HCT116 (cell line): Measurements from ENCODE around the gene KDM3B. TPM values are rescaled to one million over a fixed set of nuclear protein-coding genes. Genes with fewer than 3 reads are reported as not detected.

Experiments used
- ATAC-seq: fragments of 200-7000 bp; cut with Tn5 transposase; 2 replicates; pipeline ENCODE4 v1.9.1; 2020; ENCODE audit warnings: mild to moderate bottlenecking, moderate library complexity
- BruUV-seq: library from RNA; stranded (reverse); fragments of 400-500 nt; replicated peaks from 2 replicates; lab custom pipeline; 2021; lab: Mats Ljungman, UMichigan
- CTCF ChIA-PET: fragments of 300-600 bp; sonication (Branson Sonifier 250); formaldehyde crosslinking; loops from one replicate; lab custom pipeline; 2021; ENCODE audit warnings: antibody characterized with exemption; lab: Charles Lee
- POLR2A ChIA-PET: fragments of 300-600, 350-600 bp; sonication (Branson Sonifier 250); formaldehyde crosslinking; loops from one replicate; lab custom pipeline; 2021; ENCODE audit warnings: antibody characterized with exemption; lab: Charles Lee
- RAD21 ChIA-PET, 2 experiments: fragments of 300-600 bp; sonication (Branson Sonifier 250); formaldehyde crosslinking; loops; one replicate each; lab custom pipeline; 2023; ENCODE audit warnings: low total read pairs in 2 of 2; ENCODE audit not compliant: uncharacterized antibody in 2 of 2, unreplicated experiment in 2 of 2, low non-redundant PET in 1 of 2; lab: Charles Lee
- DNase-seq: peaks from one replicate; pipeline ENCODE4 v3.0.0-alpha.2; 2010; ENCODE audit warnings: low read depth, low spot score
- H2AFZ ChIP-seq: fragments of 200-600 bp; shearing (Covaris generic), sonication (generic); 2 replicates; pipeline ENCODE4 v1.6.1; 2017; ENCODE audit warnings: low read depth, mixed run types, mixed read lengths, antibody characterized with exemption, low read length; ENCODE audit not compliant: poor library complexity, severe bottlenecking
- H3K27ac ChIP-seq: 2 replicates; pipeline ENCODE4 v1.5.1; 2012; ENCODE audit warnings: low read depth, low read length
- H3K27me3 ChIP-seq: fragments of 200-600 bp; sonication (generic); 2 replicates; pipeline ENCODE4 v1.6.1; 2016; ENCODE audit warnings: mixed run types, low read length, mixed read lengths; ENCODE audit not compliant: insufficient read depth
- H3K36me3 ChIP-seq, 2 experiments: fragments of 200-500 bp in 1 of 2; fragments of 200-600 bp in 1 of 2; sonication (Bioruptor generic) in 1 of 2; sonication (generic) in 1 of 2; 2 replicates each; pipeline versions ENCODE4 v1.5.1 to v1.6.1; 2014 to 2016; ENCODE audit warnings: low read length in 2 of 2, inconsistent platforms in 1 of 2, mixed read lengths in 1 of 2, mixed run types in 1 of 2; ENCODE audit not compliant: insufficient read depth in 2 of 2, control insufficient read depth in 1 of 2
- H3K4me1 ChIP-seq, 2 experiments: fragments of 200-600 bp in 1 of 2; sonication (generic) in 1 of 2; 2 replicates each; pipeline versions ENCODE4 v1.5.1 to v1.6.1; 2012 to 2017; ENCODE audit warnings: low read length in 2 of 2, inconsistent platforms in 1 of 2, mild to moderate bottlenecking in 1 of 2, mixed read lengths in 1 of 2, mixed run types in 1 of 2, moderate library complexity in 1 of 2; ENCODE audit not compliant: insufficient read depth in 2 of 2, control insufficient read depth in 1 of 2
- H3K4me2 ChIP-seq: fragments of 200-600 bp; sonication (generic); 2 replicates; pipeline ENCODE4 v1.6.1; 2017; ENCODE audit warnings: mixed run types, low read length, mixed read lengths
- H3K4me3 ChIP-seq, 2 experiments: fragments of 200-600 bp in 1 of 2; sonication (generic) in 1 of 2; replicated peaks in 1 of 2; 2 replicates each; pipeline ENCODE4 v1.5.1; 2011 to 2016; ENCODE audit warnings: low read length in 2 of 2, control low read depth in 1 of 2, low read depth in 1 of 2, mild to moderate bottlenecking in 1 of 2, mixed read lengths in 1 of 2, mixed run types in 1 of 2
- H3K79me2 ChIP-seq: fragments of 200-600 bp; sonication (generic); 2 replicates; pipeline ENCODE4 v1.6.1; 2017; ENCODE audit warnings: mild to moderate bottlenecking, mixed run types, low read length, moderate library complexity, mixed read lengths; ENCODE audit not compliant: insufficient read depth
- H3K9ac ChIP-seq: fragments of 200-600 bp; sonication (generic); 2 replicates; pipeline ENCODE4 v1.6.1; 2016; ENCODE audit warnings: low read length, mixed read lengths
- H3K9me2 ChIP-seq: fragments of 200-600 bp; sonication (generic), shearing (Covaris generic); 2 replicates; pipeline ENCODE4 v1.6.1; 2017; ENCODE audit warnings: mixed run types, mild to moderate bottlenecking, moderate library complexity; ENCODE audit not compliant: insufficient read depth
- H3K9me3 ChIP-seq, 2 experiments: fragments of 200-500 bp in 1 of 2; fragments of 200-600 bp in 1 of 2; sonication (Bioruptor generic) in 1 of 2; sonication (generic) in 1 of 2; 2 replicates each; pipeline ENCODE4 v1.6.1; 2014 to 2017; ENCODE audit warnings: low read length in 2 of 2, mixed read lengths in 2 of 2, inconsistent platforms in 1 of 2, low read depth in 1 of 2, mild to moderate bottlenecking in 1 of 2, mixed run types in 1 of 2, moderate library complexity in 1 of 2; ENCODE audit not compliant: control insufficient read depth in 1 of 2, insufficient read depth in 1 of 2
- H4K20me1 ChIP-seq: fragments of 200-600 bp; sonication (generic), shearing (Covaris generic); 2 replicates; pipeline ENCODE4 v1.6.1; 2017; ENCODE audit warnings: mixed run types, mild to moderate bottlenecking, moderate library complexity; ENCODE audit not compliant: insufficient read depth
- CTCF ChIP-seq, 3 experiments: fragments of 200-600 bp in 1 of 3; sonication (generic) in 1 of 3; IDR thresholded peaks in 2 of 3; conservative IDR thresholded peaks in 1 of 3; 2 replicates each; pipeline ENCODE4 v1.5.1; 2012 to 2017; ENCODE audit warnings: low read depth in 2 of 3, low read length in 2 of 3, antibody characterized with exemption in 1 of 3, borderline replicate concordance in 1 of 3, control low read depth in 1 of 3, mild to moderate bottlenecking in 1 of 3, mixed read lengths in 1 of 3, mixed run types in 1 of 3, moderate library complexity in 1 of 3; ENCODE audit not compliant: insufficient read depth in 1 of 3
- FOSL1 ChIP-seq: IDR thresholded peaks from 2 replicates; pipeline ENCODE4 v1.6.1; 2012; ENCODE audit warnings: low read depth
- JUND ChIP-seq: IDR thresholded peaks from 2 replicates; pipeline ENCODE4 v1.6.1; 2012
- POLR2A ChIP-seq: IDR thresholded peaks from 2 replicates; pipeline ENCODE4 v1.7.0; 2011; ENCODE audit warnings: borderline replicate concordance; ENCODE audit not compliant: insufficient read depth, insufficient read length; ENCODE audit errors: extremely low read depth
- POLR2AphosphoS5 ChIP-seq: IDR thresholded peaks from 2 replicates; pipeline ENCODE4 v1.6.1; 2011; ENCODE audit warnings: mild to moderate bottlenecking, low read depth, low read length, moderate library complexity
- SIN3A ChIP-seq: IDR thresholded peaks from 2 replicates; pipeline ENCODE4 v1.6.1; 2012; ENCODE audit warnings: low read depth
- SP1 ChIP-seq: IDR thresholded peaks from 2 replicates; pipeline ENCODE4 v1.6.1; 2012; ENCODE audit warnings: low read depth
- ZFX ChIP-seq: fragments of 450-650 bp; IDR thresholded peaks from 2 replicates; pipeline ENCODE4 v1.6.1; 2017
- intact Hi-C: fragments of 100-400 bp; cut with micrococcal nuclease; formaldehyde crosslinking; loops from 2 replicates; pipeline ENCODE4 v1.10.0; 2022
- total RNA-seq: library from RNA; stranded (reverse); gene quantifications from one replicate; pipeline ENCODE4 v1.2.1, GENCODE V29; 2021; ENCODE audit not compliant: unreplicated experiment
- TF ChIP-seq, protein P1 (sequence below): IDR thresholded peaks from 2 replicates; pipeline ENCODE4 v1.6.1; 2012
- TF ChIP-seq, protein P2 (sequence below): IDR thresholded peaks from 2 replicates; pipeline ENCODE4 v1.6.1; 2011; ENCODE audit warnings: mild to moderate bottlenecking, low read length, moderate library complexity; ENCODE audit not compliant: insufficient replicate concordance; ENCODE audit errors: extremely low read depth

KDM3B gene
- total RNA-seq, 1 experiment from 2014 or later = 65.1 TPM

DNA sequence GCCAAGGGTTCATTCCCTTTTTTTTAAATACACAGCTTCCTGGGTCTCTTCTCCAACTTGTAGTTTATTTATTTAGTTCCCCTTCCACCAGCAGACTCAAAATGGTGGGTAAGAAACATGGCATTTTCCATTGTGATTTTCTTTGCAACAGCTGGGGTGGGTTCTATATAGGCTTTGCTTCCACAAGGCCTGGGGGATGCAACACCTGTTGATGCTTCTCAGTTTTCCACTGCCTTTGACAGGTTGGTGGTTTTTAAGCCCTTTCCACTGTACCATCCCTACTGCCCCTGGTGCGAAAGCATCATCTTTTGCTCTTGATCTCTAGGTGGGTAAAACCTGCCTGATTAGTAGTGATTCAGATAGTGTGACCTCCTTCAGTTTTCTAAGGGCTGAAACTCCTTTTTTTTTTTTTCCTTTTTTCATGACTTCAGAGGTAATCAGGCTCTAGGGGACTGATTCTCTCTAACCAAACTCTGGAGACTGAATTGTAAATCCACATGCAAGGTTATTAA lies 8.5 kb downstream of the KDM3B start (continued):
- TF ChIP-seq CTCF (IDR thresholded peaks at IDR 0.05 in 2 of 3, conservative IDR thresholded peaks at IDR 0.05 in 1 of 3; ENCODE audit: borderline replicate concordance in 1 of 3, insufficient read depth in 1 of 3, low read depth in 2 of 3, low read length in 2 of 3) = no peak
- TF ChIP-seq SP1 = no peak
- no peak for TF ChIP-seq POLR2AphosphoS5
- TF ChIP-seq JUND = no peak
- TF ChIP-seq, protein P1, sequence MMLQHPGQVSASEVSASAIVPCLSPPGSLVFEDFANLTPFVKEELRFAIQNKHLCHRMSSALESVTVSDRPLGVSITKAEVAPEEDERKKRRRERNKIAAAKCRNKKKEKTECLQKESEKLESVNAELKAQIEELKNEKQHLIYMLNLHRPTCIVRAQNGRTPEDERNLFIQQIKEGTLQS = no peak
- TF ChIP-seq FOSL1 = no peak
- TF ChIP-seq SIN3A = no peak

DNA sequence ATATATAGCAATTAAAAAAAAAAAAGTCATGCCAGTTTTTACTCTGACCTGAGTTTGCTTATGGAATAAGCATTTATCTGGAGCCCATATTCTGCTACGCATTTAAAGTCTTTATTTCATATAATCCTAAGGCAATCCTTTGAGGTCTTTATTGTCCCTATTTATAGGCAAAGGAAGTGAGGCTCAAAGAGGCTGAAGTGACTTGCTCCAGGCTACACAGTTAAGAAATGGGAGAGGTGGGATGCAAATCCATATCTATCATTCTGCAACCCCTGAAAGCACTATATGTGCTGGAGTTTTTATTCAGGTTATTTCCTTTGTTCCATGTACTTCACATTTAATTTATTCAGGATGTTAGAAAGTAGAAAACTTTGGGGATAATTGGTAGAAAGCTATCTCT lies 12.1 kb downstream of the KDM3B start:
- CTCF ChIA-PET = interaction anchor here (1.3 to 1.4 kb wide), 2 partner anchors 11 to 12 kb away, joined by 4 to 6 read pairs; partner anchors contain the start of gene KDM3B
- H3K27me3 ChIP-seq = no peaks in the 10 kb centered on the region
- H3K79me2 ChIP-seq = peaks cover 94% of the 10 kb centered on the region
- no peak overlapping the region for H2AFZ ChIP-seq
- ATAC-seq (no peak), DNase-seq (no peak)
- no peak overlapping the region for H3K27ac ChIP-seq
- H3K36me3 ChIP-seq = no peaks in the 10 kb centered on the region
- no peak overlapping the region for H3K4me3 ChIP-seq
- BruUV-seq = no TSS peak
- H3K9ac ChIP-seq = no peak overlapping the region
- no peaks in the 10 kb centered on the region for H4K20me1 ChIP-seq
- H3K9me3 ChIP-seq = no peaks in the 10 kb centered on the region
- RAD21 ChIA-PET = no interaction called here
- POLR2A ChIA-PET = no interaction called here
- no peak overlapping the region for H3K4me2 ChIP-seq
- no peaks in the 10 kb centered on the region for H3K9me2 ChIP-seq
- TF ChIP-seq SIN3A (no peak), ZFX (no peak), CTCF (IDR thresholded peaks at IDR 0.05 in 2 of 3, conservative IDR thresholded peaks at IDR 0.05 in 1 of 3; ENCODE audit: borderline replicate concordance in 1 of 3, insufficient read depth in 1 of 3, low read depth in 2 of 3, low read length in 2 of 3) (no peak), POLR2A (no peak)
- TF ChIP-seq, protein P2, sequence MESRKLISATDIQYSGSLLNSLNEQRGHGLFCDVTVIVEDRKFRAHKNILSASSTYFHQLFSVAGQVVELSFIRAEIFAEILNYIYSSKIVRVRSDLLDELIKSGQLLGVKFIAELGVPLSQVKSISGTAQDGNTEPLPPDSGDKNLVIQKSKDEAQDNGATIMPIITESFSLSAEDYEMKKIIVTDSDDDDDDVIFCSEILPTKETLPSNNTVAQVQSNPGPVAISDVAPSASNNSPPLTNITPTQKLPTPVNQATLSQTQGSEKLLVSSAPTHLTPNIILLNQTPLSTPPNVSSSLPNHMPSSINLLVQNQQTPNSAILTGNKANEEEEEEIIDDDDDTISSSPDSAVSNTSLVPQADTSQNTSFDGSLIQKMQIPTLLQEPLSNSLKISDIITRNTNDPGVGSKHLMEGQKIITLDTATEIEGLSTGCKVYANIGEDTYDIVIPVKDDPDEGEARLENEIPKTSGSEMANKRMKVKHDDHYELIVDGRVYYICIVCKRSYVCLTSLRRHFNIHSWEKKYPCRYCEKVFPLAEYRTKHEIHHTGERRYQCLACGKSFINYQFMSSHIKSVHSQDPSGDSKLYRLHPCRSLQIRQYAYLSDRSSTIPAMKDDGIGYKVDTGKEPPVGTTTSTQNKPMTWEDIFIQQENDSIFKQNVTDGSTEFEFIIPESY = no peak
- no peaks in the 10 kb centered on the region for H3K4me1 ChIP-seq
- intact Hi-C loops = no loop called here
